ENCODE measurements around the gene ADGRV1.

Gene ADGRV1

GRCh38 chr5:90558344-90559192, at the start of gene ADGRV1:
Gene ADGRV1 (plus strand): TSS chr5:90558797. CDS start chr5:90558896, 99 bp downstream.
- peak; percentile 98 for DNase-seq

GRCh38 chr5:90510438-90510837, 48.2 kb upstream of the ADGRV1 start:
- no peak for DNase-seq

- no peak for DNase-seq
Measured at GRCh38 chr5:90514520-90514919, 44.1 kb upstream of the ADGRV1 start.

GRCh38 chr5:90518661-90519060, 39.9 kb upstream of the ADGRV1 start:
- DNase-seq = peak; percentile 70

- no peak for DNase-seq
Measured at GRCh38 chr5:90519081-90519480, 39.5 kb upstream of the ADGRV1 start.

- DNase-seq = no peak
Measured at GRCh38 chr5:90528601-90529193, 29.9 kb upstream of the ADGRV1 start.

- peak; percentile 95 for DNase-seq
Measured at GRCh38 chr5:90529194-90529938, 29.2 kb upstream of the ADGRV1 start, which contains the start of gene LYSMD3. Gene LYSMD3 (minus strand): TSS chr5:90529584. CDS start chr5:90525289, 4,295 bp downstream.

- DNase-seq = peak; percentile 77
Measured at GRCh38 chr5:90529939-90530677, 28.5 kb upstream of the ADGRV1 start.

- DNase-seq = no peak
Measured at GRCh38 chr5:90530736-90531487, 27.7 kb upstream of the ADGRV1 start.

- DNase-seq = no peak
Measured at GRCh38 chr5:90533794-90534193, 24.8 kb upstream of the ADGRV1 start.

- no peak for DNase-seq
Measured at GRCh38 chr5:90534922-90535321, 23.7 kb upstream of the ADGRV1 start.

GRCh38 chr5:90542827-90543519, 15.6 kb upstream of the ADGRV1 start:
- DNase-seq = no peak

GRCh38 chr5:90545511-90545910, 13.1 kb upstream of the ADGRV1 start:
- DNase-seq = no peak

- no peak for DNase-seq
Measured at GRCh38 chr5:90546216-90546837, 12.3 kb upstream of the ADGRV1 start.

GRCh38 chr5:90547072-90547536, 11.5 kb upstream of the ADGRV1 start:
- peak; percentile 48 for DNase-seq

- DNase-seq = peak; percentile 84
Measured at GRCh38 chr5:90548069-90548593, 10.5 kb upstream of the ADGRV1 start.

GRCh38 chr5:90549223-90549622, 9.4 kb upstream of the ADGRV1 start:
- no peak for DNase-seq

GRCh38 chr5:90549729-90550275, 8.8 kb upstream of the ADGRV1 start:
- DNase-seq = no peak

- DNase-seq = no peak
Measured at GRCh38 chr5:90550963-90551362, 7.6 kb upstream of the ADGRV1 start.

GRCh38 chr5:90551376-90551775, 7.2 kb upstream of the ADGRV1 start:
- no peak for DNase-seq
